Fibroblast of villous mesenchyme (primary cell): ENCODE results near the gene PSMD4. TPM values are rescaled to one million over a fixed set of nuclear protein-coding genes. Genes with fewer than 3 reads are reported as not detected.
A peak's percentile ranks its signal among the peaks of the same experiment; 100 is the strongest.

Experiments used
- DNase-seq: peaks from one replicate; pipeline ENCODE4 v3.0.0-alpha.2; 2010; ENCODE audit warnings: low read depth
- H3K4me3 ChIP-seq: 2 replicates; pipeline ENCODE4 v1.5.1; 2011; ENCODE audit warnings: low read depth, mild to moderate bottlenecking, low read length
- CTCF ChIP-seq: IDR thresholded peaks from 2 replicates; pipeline ENCODE4 v1.5.1; 2012; ENCODE audit warnings: low read depth, mild to moderate bottlenecking, low read length; ENCODE audit not compliant: insufficient read depth
- total RNA-seq: library from RNA; depleted of rRNA; stranded (reverse); fragments of >200 nt; gene quantifications from 2 replicates; pipeline ENCODE4 v1.2.3, GENCODE V29; 2012

Gene PSMD4
- total RNA-seq, 1 donor = 135 TPM

GRCh38 chr1:151282883-151283725 lies 28.6 kb downstream of the PSMD4 start:
- TF ChIP-seq CTCF = no peak
- H3K4me3 ChIP-seq = peak overlapping the region; percentile 87
- DNase-seq = peak; percentile 21

DNA sequence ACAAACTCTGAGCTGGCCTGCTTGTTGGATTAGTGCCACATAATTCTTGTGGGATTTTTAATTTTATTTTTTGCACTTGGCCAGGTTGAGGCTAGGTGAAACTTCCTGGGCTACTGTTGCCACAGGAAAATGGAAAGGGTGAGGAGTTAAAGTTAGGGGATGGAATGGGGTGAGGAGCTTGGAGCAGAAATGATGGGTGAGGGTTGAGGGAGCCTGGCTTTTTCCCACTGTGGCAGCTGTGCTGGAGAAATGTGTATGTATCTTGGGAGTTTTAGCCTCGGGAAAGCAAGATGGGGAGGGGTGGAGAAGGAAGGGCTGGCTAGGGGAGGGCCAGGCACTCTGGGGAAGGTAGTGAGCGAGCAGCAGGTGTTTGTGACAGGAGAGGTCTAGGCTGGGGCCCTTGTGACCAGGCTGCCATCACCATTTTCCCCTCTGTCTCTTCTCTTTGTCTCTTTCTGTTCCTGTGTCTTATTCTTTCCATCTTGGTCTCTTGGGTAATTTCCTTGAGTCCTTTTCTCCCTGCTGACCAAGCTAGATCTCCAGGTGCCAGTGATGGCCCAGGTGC lies 29.6 kb downstream of the PSMD4 start:
- peak overlapping the region; percentile 87 for H3K4me3 ChIP-seq
- no peak for TF ChIP-seq CTCF
- DNase-seq = no peak

DNA sequence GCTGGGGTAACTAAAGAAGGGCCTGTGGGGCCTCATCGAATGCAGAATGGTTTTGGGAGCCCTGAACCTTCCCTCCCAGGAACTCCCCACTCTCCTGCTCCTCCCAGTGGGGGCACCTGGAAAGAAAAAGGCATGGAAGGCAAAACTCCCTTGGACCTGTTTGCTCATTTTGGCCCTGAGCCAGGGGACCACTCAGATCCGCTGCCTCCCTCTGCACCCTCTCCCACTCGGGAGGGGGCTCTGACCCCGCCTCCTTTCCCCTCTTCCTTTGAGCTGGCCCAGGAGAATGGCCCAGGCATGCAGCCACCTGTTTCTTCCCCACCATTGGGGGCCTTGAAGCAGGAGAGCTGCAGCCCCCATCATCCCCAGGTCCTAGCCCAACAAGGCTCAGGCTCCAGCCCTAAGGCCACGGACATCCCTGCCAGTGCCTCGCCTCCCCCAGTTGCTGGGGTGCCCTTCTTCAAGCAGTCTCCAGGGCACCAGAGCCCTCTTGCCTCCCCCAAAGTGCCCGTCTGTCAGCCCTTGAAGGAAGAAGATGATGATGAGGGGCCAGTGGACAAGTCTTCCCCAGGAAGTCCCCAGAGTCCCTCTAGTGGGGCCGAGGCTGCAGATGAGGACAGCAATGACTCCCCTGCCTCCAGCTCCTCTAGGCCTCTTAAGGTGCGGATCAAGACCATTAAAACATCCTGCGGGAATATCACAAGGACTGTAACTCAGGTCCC lies 32.2 kb downstream of the PSMD4 start:
- H3K4me3 ChIP-seq = no peak overlapping the region
- DNase-seq = no peak
- TF ChIP-seq CTCF = no peak

DNA sequence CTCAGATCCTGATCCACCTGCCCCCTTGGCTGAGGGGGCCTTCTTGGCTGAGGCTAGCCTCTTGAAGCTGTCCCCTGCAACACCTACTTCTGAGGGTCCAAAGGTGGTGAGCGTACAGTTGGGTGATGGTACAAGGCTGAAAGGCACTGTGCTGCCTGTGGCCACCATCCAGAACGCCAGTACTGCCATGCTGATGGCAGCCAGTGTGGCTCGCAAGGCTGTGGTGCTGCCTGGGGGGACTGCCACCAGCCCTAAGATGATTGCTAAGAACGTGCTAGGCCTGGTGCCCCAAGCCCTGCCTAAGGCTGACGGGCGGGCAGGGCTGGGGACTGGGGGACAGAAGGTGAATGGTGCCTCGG lies 32.8 kb downstream of the PSMD4 start:
- H3K4me3 ChIP-seq = no peak overlapping the region
- no peak for DNase-seq
- TF ChIP-seq CTCF = no peak

- H3K4me3 ChIP-seq = no peak overlapping the region
- DNase-seq = no peak
- no peak for TF ChIP-seq CTCF
These were observed 33.4 kb downstream of the PSMD4 start for GRCh38 chr1:151287767-151288500.

DNA sequence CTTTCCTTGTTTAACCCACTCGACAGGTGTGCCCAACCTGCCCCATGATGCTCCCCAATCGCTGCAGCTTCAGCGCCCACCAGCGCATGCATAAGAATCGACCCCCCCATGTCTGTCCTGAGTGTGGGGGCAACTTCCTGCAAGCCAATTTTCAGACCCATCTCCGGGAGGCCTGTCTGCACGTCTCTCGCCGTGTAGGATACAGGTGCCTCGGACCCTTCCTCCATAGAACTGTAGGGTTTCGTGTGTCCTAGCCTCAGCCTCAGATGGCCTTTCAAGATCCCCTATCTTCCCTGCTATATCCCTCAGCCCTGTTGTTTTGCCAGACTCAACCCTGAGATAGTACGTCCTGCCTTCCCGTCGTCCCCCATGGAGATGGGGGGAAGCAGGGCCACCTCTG lies 34.0 kb downstream of the PSMD4 start:
- no peak overlapping the region for H3K4me3 ChIP-seq
- no peak for DNase-seq
- TF ChIP-seq CTCF = no peak
